Medulla oblongata (tissue), 1 donor: ENCODE results near the gene PLA2R1.

Experiments
- DNase-seq: peaks from one replicate; pipeline ENCODE4 v3.0.0-alpha.2; 2015; ENCODE audit errors: extremely low spot score

PLA2R1 gene

DNA sequence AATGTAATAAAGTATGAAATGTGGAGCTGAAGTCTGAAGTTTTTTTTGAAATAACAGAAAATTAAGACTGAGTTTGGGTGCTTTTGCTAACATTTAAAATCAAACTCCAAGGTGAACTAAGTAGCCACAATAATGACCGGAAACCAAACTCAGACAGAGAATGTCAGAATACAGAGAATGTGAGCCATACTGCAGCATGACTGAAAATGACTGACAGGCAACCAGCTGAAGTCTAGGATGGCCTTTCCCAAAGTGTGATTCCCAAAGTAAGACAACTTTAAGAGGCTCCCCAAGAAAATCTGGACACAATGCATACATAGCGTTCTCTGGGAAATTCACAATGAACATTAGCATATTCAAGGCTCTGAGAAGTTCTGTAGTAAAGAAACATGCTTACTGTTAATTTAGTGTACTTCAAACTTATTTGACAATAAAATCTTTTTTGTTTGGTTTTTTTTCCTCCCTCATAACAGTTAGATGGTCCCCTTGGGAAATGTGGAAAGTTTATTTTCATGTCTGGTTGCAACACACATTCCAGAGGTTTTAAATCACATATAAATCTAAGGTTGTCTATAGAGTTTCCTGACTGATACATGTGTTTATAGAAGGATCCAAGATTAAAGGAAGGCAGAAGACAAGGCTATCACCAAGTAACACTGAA, 28.6 kb downstream of the PLA2R1 start:
- no peak for DNase-seq

DNA sequence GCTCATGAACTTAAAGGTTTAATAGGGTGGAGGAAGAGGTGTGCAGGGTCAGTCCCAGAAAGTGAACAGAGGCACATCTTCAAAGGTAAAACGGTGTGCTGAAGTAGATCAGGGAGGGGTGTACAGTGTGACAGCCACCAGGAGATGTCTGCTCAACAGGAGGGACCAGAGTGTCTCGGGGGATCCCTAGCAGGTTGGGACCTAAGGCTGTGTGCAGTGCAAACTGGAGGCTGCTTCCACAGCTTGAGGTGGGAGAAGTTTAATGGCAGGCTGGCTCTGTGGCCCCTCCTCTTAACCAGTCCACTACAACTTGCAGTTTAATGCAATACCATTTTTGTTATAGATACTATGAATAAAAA, 33.2 kb downstream of the PLA2R1 start:
- DNase-seq = no peak

DNA sequence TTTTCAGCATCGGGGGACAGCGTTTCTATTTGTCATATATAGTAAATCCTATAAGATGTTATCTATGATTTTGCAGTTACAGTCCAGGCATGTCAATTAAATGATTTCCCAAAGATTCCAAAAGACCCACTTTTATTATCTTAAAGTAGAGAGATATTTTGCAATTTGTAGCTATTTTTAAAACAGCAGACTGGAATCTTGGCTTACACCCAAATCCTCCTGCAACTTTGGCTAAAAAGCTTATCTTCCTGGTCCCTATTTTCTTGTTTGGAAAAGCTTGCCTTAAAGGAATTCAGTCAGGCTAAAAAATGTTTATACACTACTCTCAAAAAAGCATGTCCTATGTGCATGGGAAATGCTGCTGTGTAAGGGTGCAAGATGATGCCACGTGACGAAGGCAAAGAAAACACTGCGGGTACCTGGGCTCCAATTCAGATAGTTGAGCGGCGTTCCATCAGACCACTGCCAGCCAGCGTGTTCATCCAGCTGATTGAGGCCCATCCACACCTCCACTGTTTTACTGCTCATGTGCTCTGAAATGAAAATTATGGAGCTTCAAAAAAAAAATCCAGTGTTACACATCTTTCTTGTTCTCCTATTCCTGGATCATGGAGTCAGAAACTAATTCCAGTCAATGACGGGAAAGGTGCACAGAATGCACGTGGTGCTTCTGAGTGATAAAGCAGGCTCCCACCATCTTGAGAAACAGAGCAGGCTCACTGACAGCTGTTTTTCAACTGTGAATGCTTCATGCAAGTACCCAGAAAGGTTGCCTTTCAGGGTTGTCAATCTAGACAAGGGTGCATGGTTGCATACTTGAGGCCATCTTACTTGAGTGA, 33.8 kb downstream of the PLA2R1 start:
- no peak for DNase-seq

GRCh38 chr2:160022162-160022561, 40.3 kb downstream of the PLA2R1 start:
- DNase-seq = no peak

DNA sequence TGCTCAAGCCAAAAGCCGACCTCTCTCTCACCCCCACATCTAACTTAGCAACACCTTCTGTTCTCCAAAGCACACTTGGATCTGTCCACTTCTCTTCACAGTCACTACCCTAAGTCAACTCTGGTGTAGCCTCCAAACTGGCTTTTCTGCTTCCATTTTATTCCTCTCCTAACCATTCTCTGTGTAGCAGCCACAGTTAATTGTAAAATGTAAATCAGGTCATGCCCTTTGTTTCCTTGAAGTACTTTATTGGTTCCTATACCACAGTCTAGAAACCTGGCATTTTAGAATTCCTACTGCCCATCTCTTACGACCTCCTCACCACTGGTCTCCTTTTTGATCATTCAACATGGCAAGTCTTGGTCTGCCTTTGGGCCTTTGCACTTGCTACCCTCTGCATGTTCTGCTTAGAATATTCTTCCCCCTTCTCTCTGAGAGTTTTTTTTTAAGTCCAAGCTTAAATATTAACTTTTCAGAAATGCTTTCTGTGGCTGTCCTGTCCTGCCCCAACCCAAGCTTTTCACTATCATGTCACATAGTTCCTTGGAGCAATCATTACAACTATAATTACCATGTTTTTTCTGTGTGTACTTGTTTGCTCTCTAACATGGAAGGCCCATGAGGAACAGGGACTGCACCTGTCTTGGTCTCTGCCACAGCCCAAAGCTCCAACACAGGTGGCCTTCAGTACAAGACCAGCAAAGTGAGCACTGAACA, 42.9 kb downstream of the PLA2R1 start:
- DNase-seq = no peak

GRCh38 chr2:160015746-160016145, 46.7 kb downstream of the PLA2R1 start:
- no peak for DNase-seq

GRCh38 chr2:160014227-160014626, 48.2 kb downstream of the PLA2R1 start:
- no peak for DNase-seq

DNA sequence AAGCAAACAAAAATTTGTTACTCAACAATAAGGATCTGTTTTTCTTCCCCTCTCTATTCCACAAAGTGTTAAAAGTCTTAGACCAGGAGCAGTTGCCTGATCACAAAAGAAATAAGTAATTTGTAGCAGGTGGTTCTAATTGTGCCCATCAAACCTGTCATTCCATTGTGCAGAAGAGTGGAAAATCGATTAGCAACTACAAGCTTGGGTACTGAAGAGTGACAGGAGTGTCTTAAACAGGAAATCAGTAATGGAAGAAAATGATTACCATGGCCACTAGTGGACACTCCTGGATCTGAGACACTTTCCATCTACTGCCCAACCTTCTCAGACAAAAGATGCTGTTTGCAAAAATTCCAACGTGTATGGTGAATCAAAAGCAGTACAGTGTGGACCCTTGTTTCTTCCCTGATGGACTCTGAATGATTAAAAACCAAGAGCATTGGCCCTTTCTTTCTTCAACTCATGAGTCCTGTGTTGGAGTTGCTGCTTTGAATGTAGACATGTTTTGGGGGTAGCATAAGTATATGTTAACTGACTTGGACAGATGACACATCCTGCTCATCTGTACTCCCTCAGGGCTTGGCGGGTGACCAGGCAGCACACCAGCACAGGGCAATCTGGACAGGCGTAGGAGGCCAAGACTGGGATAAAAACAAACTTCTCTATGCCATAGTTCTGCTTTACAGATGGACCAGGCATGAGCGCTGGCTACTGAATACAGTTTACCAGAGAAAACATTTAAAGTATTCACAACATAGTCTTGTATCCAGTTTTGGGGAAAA, 51.9 kb downstream of the PLA2R1 start:
- no peak for DNase-seq

GRCh38 chr2:160007111-160007510, 55.3 kb downstream of the PLA2R1 start:
- no peak for DNase-seq

DNA sequence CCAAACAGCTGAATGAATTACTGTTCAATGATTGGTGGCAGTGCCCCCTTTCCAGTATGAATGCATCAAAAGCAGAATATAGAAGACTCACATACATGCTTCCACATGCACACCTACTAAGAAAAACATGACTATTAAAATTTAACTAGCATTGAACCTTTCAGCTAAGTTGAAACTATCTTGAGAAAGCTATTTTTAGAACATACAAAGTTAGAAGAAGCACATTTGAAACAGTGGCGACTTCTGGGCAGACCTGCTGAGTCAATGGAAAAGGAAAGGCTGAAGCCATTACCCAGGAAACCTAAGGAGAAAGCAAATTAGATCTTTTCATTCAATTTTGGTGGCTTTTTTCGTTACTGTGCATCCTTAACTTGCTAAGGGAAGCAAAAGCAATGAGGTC, 55.9 kb downstream of the PLA2R1 start:
- DNase-seq = peak; percentile 13

GRCh38 chr2:160005908-160006307, 56.5 kb downstream of the PLA2R1 start:
- no peak for DNase-seq

- no peak for DNase-seq
Measured at GRCh38 chr2:160005476-160005875, 56.9 kb downstream of the PLA2R1 start.

DNA sequence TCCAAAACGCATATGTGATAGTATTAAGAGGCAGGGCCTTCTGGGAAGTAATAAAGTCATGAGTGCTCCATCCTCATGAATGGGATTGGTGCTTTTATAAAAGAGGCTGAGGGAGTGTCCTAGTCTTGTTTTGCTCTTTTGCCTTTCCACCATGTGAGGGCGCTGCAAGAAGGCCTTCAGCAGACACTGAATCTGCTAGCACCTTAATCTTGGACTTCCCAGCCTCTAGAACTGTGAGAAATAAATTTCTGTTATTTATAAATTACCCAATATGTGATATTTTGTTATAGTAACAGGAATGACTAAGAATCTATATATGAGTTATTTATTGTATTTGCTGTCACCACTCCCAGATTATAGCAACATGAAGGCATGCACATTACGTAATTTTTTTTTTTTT, 63.5 kb downstream of the PLA2R1 start:
- DNase-seq = no peak

- DNase-seq = no peak
Measured at GRCh38 chr2:159998243-159998642, 64.2 kb downstream of the PLA2R1 start.

GRCh38 chr2:159996792-159997546, 65.4 kb downstream of the PLA2R1 start:
- no peak for DNase-seq

DNA sequence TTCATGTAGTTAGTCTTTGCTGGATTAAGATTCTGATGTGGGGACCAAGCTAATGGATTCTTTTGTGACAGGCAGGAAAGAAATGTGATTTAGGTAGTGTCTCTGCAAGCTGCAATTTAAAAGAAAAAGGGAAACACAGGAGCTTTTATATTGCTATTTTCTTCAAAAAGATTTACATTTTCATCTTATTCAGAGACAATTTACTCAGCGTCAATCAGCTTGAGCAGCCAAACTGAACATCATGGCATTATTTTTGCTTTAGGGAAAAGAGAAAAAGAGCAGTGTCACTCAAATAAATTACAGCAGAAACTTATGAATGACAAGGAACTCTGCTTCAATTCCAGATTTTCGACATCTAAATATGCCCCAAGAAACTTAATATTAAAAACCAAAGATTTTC, 67.4 kb downstream of the PLA2R1 start:
- no peak for DNase-seq

GRCh38 chr2:159989249-159989648, 73.2 kb downstream of the PLA2R1 start:
- no peak for DNase-seq

DNA sequence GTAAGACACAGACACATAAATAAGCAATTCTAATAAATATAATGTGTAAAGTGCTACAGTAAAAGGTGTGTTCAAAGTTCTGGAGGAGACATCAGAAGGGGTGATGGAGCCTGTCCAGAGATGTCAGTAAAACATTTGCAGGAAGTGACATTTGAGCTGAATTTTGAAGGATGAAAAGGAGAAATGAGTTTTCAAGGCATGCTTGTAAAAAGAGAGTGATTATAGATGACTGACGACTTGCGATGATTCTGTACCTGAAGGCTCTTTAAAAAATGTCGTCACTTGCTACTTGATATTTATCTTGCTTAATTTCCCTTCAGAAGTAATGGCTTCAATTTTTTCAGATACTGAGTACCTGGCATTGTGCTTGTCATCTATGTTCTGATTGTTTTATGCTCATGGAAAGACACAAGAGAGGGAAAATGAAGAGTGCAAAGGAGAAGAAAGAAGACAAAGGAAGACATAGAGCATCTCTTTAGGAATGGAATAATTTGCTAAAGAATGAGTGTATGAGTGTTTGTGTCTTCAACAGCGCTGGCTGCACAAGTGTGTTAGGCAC, 73.9 kb downstream of the PLA2R1 start:
- DNase-seq = no peak

GRCh38 chr2:159987181-159987580, 75.2 kb downstream of the PLA2R1 start:
- DNase-seq = no peak

- DNase-seq = no peak
Measured at GRCh38 chr2:159985656-159986055, 76.8 kb downstream of the PLA2R1 start.

DNA sequence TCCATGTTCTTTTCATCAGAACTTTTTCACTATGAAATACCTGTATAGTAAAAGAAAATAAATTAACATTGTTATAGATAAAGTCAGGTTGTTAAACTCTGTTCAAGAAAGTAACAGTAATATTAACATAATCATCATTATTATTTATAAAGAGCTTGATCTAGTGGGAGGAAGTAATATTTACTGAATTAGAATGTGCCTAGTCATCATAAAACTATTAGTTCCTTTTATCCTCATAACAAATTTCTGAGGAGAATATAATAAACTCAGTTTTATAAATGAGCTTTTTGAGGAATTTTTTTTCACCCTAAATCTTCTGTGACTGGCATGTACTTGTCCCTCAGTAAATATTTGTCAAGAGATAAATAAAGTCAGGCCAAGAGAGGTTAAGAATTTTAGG, 78.4 kb downstream of the PLA2R1 start:
- DNase-seq = no peak
